Lung (tissue), 16 donors: Measurements from ENCODE around the gene METTL1. TPM values are rescaled to one million over a fixed set of nuclear protein-coding genes. Genes with fewer than 3 reads are reported as not detected.
A peak's percentile ranks its signal among the peaks of the same experiment; 100 is the strongest.
"Not testable (repeated sequence)": the region's sequence is repeated elsewhere in the genome, so short reads cannot be mapped to it uniquely, and the experiment has no call there.

ENCODE experiments used
- ATAC-seq: fragments of 200-7000 bp; cut with Tn5 transposase; one replicate; pipeline ENCODE4 v1.9.1; 2020; ENCODE audit warnings: moderate number of reproducible peaks; ENCODE audit not compliant: insufficient read depth, low FRiP score
- DNase-seq, 3 donors: peaks; one replicate each; pipeline ENCODE4 v3.0.0-alpha.2; 2013 to 2017
- H3K27ac ChIP-seq, 2 donors: one replicate each; pipeline ENCODE4 v1.5.1; 2013; ENCODE audit warnings: mild to moderate bottlenecking in 2 of 2, moderate library complexity in 2 of 2, control low read depth in 1 of 2, inconsistent platforms in 1 of 2, low read depth in 1 of 2, low read length in 1 of 2
- H3K27me3 ChIP-seq, 3 donors: one replicate each; pipeline ENCODE4 v1.5.1; 2013; ENCODE audit warnings: low read length in 2 of 3; ENCODE audit not compliant: control insufficient read depth in 3 of 3, insufficient read depth in 3 of 3
- H3K36me3 ChIP-seq, 4 donors: one replicate each; pipeline ENCODE4 v1.5.1; 2013; ENCODE audit warnings: low read length in 4 of 4, mild to moderate bottlenecking in 1 of 4, moderate library complexity in 1 of 4; ENCODE audit not compliant: control insufficient read depth in 4 of 4, insufficient read depth in 4 of 4
- H3K4me1 ChIP-seq, 5 donors: one replicate each; pipeline ENCODE4 v1.5.1; 2013; ENCODE audit warnings: low read length in 5 of 5, mild to moderate bottlenecking in 2 of 5, moderate library complexity in 1 of 5; ENCODE audit not compliant: control insufficient read depth in 5 of 5, insufficient read depth in 5 of 5
- H3K4me3 ChIP-seq: one replicate; pipeline ENCODE4 v1.5.1; 2013; ENCODE audit warnings: mild to moderate bottlenecking, control low read depth, moderate library complexity
- H3K9ac ChIP-seq, 2 donors: one replicate each; pipeline ENCODE4 v1.5.1; 2013; ENCODE audit warnings: low read length in 2 of 2, control low read depth in 1 of 2; ENCODE audit not compliant: insufficient read depth in 1 of 2
- H3K9me3 ChIP-seq, 4 donors: one replicate each; pipeline ENCODE4 v1.5.1; 2013; ENCODE audit warnings: low read length in 3 of 4, mild to moderate bottlenecking in 1 of 4, moderate library complexity in 1 of 4; ENCODE audit not compliant: control insufficient read depth in 4 of 4, insufficient read depth in 3 of 4
- CTCF ChIP-seq: IDR thresholded peaks from 2 replicates; pipeline ENCODE4 v1.5.1; 2012; ENCODE audit warnings: mild to moderate bottlenecking; ENCODE audit errors: control extremely low read depth, extremely low read depth
- WGBS, 2 donors: extraction: QIAGEN DNeasy Blood & Tissue Kit; methylation state at CpG; one replicate each; pipeline ENCODE4 v1.1.7; 2013; 5-methylcytosine and 5-hydroxymethylcytosine counted together
- long read RNA-seq, 5 donors: transcript quantifications; one replicate each; lab custom pipeline, GENCODE V29; 2026
- polyA plus RNA-seq, 2 donors: library from polyadenylated mRNA; stranded (reverse); fragments of 200-250 nt; gene quantifications; one replicate each; pipeline ENCODE4 v1.2.1, GENCODE V29; 2013
- total RNA-seq, 2 donors: library from RNA; depleted of rRNA in 1 of 2; stranded (reverse); fragments of >200 nt in 1 of 2; gene quantifications; one replicate each; pipeline ENCODE4 v1.2.1, GENCODE V29; 2014 to 2021
- donor health status: control.
- donor health status: control.
- donor health status: Bipolar disorder and iron deficiency.
- donor health status: healthy.
- donor health status: DM: yes; HTN: yes; CAD: no.

METTL1 gene
- 10 to 100 TPM in 1 of 2 donors, 1 to 10 TPM in 1; 2.8 to 29.5 TPM for total RNA-seq
- 10 to 100 TPM; 33.7 to 35.5 TPM for polyA plus RNA-seq
- long read RNA-seq, donor 1, transcript METTL1-202 (6 exons, 2,066 nt), result major isoform, 5 of 7 reads
- long read RNA-seq, donor 1, partial matches to known transcripts, result 0 of 7 reads
- long read RNA-seq, donor 1, other reads (novel, unspliced or antisense), result 0 of 7 reads
- long read RNA-seq, donor 2, partial matches to known transcripts, result 0 of 1 reads
- long read RNA-seq, donor 2, other reads (novel, unspliced or antisense), result 0 of 1 reads
- long read RNA-seq, donor 3, transcript METTL1-202 (6 exons, 2,066 nt), result major isoform, 7 of 9 reads
- long read RNA-seq, donor 3, partial matches to known transcripts, result 0 of 9 reads
- long read RNA-seq, donor 3, other reads (novel, unspliced or antisense), result 0 of 9 reads
- long read RNA-seq, donor 4, partial matches to known transcripts, result 0 of 8 reads
- long read RNA-seq, donor 4, other reads (novel, unspliced or antisense), result 0 of 8 reads
- long read RNA-seq, donor 5, transcript METTL1-202 (6 exons, 2,066 nt), result major isoform, 15 of 18 reads
- long read RNA-seq, donor 5, partial matches to known transcripts, result 0 of 18 reads
- long read RNA-seq, donor 5, other reads (novel, unspliced or antisense), result 0 of 18 reads

GRCh38 chr12:57771873-57772428, at the start of gene METTL1:
METTL1 (minus strand) TSS chr12:57772105; CDS start chr12:57772083, 22 bp downstream.
- Histone ChIP-seq H3K27ac (peak within 1 kb of the TSS; percentile 84 to 91), H3K4me1 (peaks cover 5 to 17% (median 6%) of the 10 kb centered on the region in 5 donors), H3K27me3 (peaks cover 0 to 7% (median 5%) of the 10 kb centered on the region in 3 donors), H3K4me3 (peak within 1 kb of the TSS; percentile 83), H3K9me3 (no peaks in the 10 kb centered on the region), H3K9ac (peak within 1 kb of the TSS; percentile 46 to 88), H3K36me3 (peaks cover 3 to 22% (median 11%) of the 10 kb centered on the region in 4 donors)
- DNase-seq (peak; percentile 98 to 99 (median 98)), ATAC-seq (peak; percentile 88)
- peak; percentile 4 for TF ChIP-seq CTCF
- 0 to 1% methylated on average over 28 of the region's 28 CpGs for WGBS, 2 donors

- peaks cover 0 to 12% (median 5%) of the 10 kb centered on the region in 5 donors for H3K4me1 ChIP-seq
- not testable (repeated sequence) for DNase-seq, H3K9me3 ChIP-seq, H3K4me3 ChIP-seq, ATAC-seq, H3K9ac ChIP-seq, H3K27ac ChIP-seq, H3K27me3 ChIP-seq
- 90% methylated on average over 5 of the region's 5 CpGs for WGBS, 2 donors
- peaks cover 17 to 66% (median 54%) of the 10 kb centered on the region in 4 donors for H3K36me3 ChIP-seq
Measured at GRCh38 chr12:57821015-57821414, 49.1 kb upstream of the METTL1 start.

GRCh38 chr12:57820119-57820518, 48.2 kb upstream of the METTL1 start:
- ATAC-seq, H3K27me3 ChIP-seq, H3K27ac ChIP-seq, H3K9me3 ChIP-seq, H3K9ac ChIP-seq, H3K4me3 ChIP-seq, DNase-seq: not testable (repeated sequence)
- Histone ChIP-seq H3K4me1 (peaks cover 0 to 21% (median 5%) of the 10 kb centered on the region in 5 donors), H3K36me3 (peaks cover 11 to 57% (median 47%) of the 10 kb centered on the region in 4 donors)
- 71 to 83% methylated on average over 8 of the region's 8 CpGs for WGBS, 2 donors

- not testable (repeated sequence) for DNase-seq, H3K9me3 ChIP-seq, H3K27me3 ChIP-seq, H3K9ac ChIP-seq, ATAC-seq, H3K4me3 ChIP-seq
- H3K27ac ChIP-seq, result peak overlapping the region in 1 of 2 donors; percentile 84
- H3K4me1 ChIP-seq, result peaks cover 0 to 12% (median 7%) of the 10 kb centered on the region in 5 donors
- WGBS, 2 donors, result 87 to 93% methylated on average over 3 of the region's 3 CpGs
- H3K36me3 ChIP-seq, result peaks cover 9 to 36% (median 27%) of the 10 kb centered on the region in 4 donors
Measured at GRCh38 chr12:57817990-57818331, 46.1 kb upstream of the METTL1 start.
